NOMO-1 treated with dmso at 0.1 percent for 144 hours (cell line): ENCODE measurements around the gene LRP6.

Experiments used
- DNase-seq: peaks from one replicate; lab custom pipeline; 2025; ENCODE audit not compliant: unreplicated experiment; lab: John Stamatoyannopoulos, UW

The LRP6 gene

GRCh38 chr12:12216349-12217017 lies 50.4 kb downstream of the LRP6 start:
- DNase-seq = peak; percentile 23

DNA sequence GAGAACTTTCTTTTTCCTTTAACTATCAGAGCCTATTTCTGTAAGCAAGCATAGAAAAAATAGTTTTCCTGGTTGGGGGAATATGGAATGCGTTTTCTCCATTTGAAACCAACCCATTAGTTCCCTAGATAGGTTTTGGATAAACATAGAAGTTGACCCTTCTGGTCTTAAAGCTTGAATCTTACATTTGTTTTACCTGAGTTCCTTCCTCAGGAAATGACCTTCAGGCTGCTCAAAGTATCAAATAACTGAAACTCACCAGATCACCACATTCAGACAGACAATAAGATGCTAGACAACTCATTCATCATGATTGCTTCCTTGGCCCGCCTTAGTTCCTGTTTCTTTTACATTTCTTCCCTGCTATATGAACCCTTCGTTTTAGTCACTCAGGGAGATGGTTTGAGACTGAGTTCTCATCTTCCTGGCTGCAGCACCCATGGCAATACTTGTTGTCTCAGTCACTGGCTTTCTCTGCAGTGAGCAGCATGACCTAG lies 52.2 kb downstream of the LRP6 start:
- peak; percentile 28 for DNase-seq

DNA sequence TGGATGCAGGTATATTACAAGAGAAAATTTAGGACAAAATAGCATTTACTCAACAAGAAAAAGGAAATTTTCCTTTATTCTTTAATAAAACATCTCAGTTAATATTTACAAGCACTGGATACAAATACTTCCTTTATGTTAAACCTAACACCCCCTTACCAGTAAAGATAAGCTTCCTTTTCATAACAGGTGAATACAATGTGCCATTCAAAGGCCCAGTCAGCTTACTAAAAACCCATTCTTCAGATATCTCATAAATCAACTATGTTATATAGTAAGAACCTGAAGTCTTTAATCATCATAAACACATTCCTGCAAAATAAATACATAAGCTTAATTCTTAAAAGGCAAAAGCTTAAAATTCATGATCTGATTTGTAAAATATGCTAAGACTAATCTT lies 52.6 kb downstream of the LRP6 start:
- no peak for DNase-seq

- DNase-seq = no peak
Observed at GRCh38 chr12:12212769-12213168, 54.1 kb downstream of the LRP6 start.

DNA sequence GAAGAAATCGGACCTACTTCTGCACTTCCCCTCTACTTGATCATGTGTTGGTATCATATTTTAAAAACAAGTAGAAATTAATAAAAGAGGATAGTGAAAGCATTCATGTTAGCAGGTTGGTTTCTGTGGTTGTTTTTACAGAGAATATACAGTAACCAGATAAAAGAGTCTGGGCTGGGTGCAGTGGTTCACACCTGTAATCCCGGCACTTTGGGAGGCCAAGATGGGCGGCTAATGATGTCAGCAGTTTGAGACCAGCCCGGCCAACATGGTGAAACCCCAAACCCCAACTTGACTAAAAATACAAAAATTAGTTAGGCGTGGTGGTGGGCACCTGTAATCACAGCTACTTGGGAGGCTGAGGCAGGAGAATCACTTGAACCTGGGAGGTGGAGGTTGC lies 55.9 kb downstream of the LRP6 start:
- no peak for DNase-seq

GRCh38 chr12:12210416-12210815 lies 56.4 kb downstream of the LRP6 start:
- no peak for DNase-seq

- no peak for DNase-seq
Observed at GRCh38 chr12:12209675-12210074, 57.2 kb downstream of the LRP6 start.

DNA sequence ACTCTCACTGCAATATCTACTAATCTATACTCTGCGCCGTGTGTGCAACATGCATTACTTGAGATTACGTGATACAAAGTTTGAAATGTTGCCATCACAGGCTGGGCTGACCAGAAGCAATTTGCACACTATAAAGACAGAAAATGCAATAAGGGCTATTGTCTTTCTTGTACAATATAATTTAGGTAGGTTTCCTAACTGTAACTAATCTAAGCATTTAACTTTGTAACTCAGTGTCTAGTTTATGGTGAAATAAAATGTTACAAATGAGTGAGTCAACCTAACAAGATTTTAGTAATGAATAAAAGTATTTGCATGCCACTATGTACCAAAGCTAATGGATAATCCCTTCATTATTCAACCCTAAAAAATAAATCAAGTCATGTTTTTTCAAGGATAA lies 57.8 kb downstream of the LRP6 start:
- DNase-seq = no peak

GRCh38 chr12:12207746-12208145 lies 59.1 kb downstream of the LRP6 start:
- no peak for DNase-seq

GRCh38 chr12:12206776-12207388 lies 60.0 kb downstream of the LRP6 start:
- DNase-seq = no peak

GRCh38 chr12:12202747-12203146 lies 64.1 kb downstream of the LRP6 start:
- DNase-seq = no peak

DNA sequence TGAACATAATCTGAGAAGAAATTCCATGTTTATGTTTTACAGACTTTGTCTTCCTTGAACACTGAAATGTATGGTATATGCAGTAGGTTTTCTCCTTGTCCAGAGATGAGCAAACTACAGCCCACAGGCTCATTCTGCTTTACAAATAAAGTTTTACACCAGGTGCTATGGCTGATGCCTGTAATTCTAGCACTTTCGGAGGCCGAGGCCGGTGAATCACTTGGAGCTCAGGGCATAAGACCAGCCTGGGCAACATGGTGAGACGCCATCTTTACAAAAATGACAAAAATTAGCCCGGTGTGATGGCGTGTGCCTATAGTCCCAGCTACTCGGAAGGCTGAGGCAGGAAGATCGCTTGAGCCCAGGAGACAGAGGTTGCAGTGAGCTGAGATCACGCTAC lies 64.7 kb downstream of the LRP6 start:
- DNase-seq = no peak

DNA sequence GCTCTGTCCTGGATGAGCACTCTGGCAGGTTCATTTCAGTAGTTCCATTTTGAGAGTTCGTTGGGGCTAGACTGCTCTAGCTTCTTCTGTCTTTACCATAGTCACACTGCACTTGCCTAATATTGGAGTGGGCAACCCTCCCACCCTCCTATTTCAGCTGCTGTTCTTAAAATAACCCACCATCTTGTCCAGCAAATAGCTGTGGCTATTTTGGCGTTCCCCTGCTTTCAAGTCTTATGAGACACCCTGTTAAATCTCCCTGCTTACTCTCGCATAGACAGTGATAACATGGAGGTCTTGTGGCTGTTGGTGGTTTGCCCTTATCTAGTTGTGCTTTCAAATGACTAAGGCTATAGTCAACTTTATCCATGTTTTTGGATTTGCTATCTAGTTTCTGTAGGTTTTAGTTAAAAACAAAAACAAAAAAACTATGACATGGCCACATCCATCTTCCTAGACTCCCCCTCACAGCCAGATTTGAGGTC lies 65.5 kb downstream of the LRP6 start:
- DNase-seq = no peak

DNA sequence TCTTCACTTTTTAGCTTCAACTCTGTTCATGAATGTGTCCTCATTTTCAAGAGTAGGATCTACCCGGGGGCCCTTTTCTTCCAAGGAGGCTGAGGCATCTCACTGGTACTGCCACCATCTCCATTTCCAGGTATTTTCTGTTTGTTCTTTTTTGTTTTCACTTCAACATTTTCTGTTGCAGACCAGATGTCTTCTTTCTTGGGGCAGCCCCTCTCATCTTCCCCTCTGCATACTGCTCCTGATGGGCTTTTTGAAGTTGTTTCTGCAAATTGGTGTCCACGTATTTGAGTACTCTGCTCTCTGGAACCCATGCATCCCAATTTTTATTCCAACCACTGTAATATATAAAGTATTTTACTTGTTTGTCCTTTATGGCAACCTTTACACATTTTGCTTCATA lies 66.5 kb downstream of the LRP6 start:
- no peak for DNase-seq

- DNase-seq = no peak
Observed at GRCh38 chr12:12198124-12198523, 68.7 kb downstream of the LRP6 start.

- DNase-seq = no peak
Observed at GRCh38 chr12:12197128-12197527, 69.7 kb downstream of the LRP6 start.

- no peak for DNase-seq
Observed at GRCh38 chr12:12195516-12195915, 71.3 kb downstream of the LRP6 start.

GRCh38 chr12:12195081-12195480 lies 71.8 kb downstream of the LRP6 start:
- DNase-seq = no peak

DNA sequence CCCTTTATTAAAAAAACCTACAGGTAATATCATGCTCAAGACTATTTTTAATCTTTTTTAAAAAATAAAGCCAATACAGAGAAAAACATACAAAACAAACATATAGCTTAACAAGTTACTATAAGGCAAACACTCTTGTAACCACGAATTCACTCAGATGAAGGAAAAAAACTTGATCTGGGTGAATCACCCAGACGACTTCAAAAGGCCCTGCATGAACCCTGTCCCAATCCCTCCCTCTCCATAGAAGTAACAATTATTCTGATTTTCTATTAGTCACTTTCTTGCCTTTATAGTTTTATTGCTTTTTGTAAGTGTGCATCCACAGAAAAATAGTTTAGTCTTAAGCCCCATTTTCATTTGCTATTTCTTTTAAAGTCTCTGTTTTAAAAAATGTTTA lies 72.6 kb downstream of the LRP6 start:
- DNase-seq = no peak

DNA sequence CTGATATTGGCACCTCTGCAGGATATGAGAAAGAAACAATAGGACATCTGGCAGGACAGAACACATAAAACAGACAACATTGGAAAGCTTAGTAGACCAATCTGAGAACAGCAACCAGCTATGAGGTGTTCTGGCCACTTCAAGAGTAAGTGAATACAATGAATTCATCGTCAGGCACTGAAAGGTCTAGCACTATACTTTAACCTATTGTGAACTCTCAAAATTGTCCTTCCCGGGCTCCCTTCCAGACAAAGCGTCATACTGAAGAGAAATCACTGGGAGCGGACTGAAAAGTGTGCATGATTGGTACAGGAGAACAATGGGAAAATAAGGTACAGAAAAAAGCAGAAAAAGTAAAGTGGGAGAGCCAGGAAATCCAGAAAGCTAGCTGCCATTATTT lies 75.8 kb downstream of the LRP6 start:
- no peak for DNase-seq

GRCh38 chr12:12190087-12190809 lies 76.6 kb downstream of the LRP6 start:
- no peak for DNase-seq

- no peak for DNase-seq
Observed at GRCh38 chr12:12185414-12185813, 81.4 kb downstream of the LRP6 start.
